HG03095 (cell line): ENCODE measurements around the gene ENPP6.

ENCODE experiments used
- ATAC-seq: cut with Tn5 transposase; IDR thresholded peaks from one replicate; pipeline ENCODE4 v1.9.1; 2021; ENCODE audit warnings: moderate library complexity; ENCODE audit not compliant: unreplicated experiment

ENPP6 gene

DNA sequence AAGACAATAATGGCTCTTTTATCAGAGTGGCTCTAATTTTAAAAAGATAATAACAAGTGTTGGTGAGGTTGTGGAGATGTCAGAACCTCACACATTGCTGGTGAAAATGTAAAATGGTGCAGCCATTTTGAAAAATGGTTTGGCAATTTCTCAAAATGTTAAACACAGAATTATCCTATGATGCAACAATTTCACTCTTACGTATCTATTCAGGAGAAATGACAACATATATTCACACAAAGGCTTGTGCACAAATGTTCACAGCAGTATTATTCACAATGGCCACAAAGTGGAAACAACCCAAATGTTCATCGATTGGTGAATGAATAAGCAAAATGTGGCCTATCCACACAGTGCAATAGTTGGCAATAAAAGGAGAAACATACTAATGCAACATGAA, 24.7 kb downstream of the ENPP6 start:
- no peak for ATAC-seq

DNA sequence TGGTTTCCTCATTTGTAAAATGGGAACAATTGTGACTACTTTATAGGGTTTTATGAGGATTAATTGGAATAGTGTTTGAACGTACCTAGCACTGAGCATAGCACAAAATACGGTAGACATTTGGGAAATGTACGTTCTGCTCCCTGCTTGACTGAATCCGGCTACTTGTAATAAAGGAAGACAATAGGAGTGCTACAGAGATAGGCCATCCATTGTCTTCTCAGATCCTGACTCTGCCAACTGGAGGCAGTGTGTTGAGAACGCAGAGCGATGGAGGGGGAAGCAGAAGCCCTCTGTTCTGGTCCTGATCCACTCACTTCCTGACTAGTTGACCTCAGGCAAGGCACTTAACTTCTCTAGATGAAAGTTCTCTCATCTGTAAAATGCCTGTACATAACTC, 26.4 kb downstream of the ENPP6 start:
- ATAC-seq, result no peak

DNA sequence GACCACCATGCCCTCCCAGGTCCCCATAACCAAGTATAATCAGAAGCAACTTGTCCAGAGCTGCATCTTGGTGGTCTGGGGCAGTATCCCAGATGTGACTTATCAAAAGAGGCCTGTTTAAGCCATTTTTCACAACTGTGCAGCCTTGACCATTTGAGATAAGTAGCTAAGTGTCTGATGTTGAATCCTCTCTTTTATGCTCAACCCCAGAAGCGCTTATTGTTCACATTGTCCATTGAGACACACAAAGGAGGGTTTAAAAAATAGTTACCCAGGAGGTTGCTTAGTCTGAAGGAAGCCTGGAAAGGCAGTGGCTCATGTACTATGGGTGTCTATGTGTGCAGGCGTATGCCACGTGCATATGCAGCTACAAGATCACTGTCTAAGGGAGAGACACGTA, 27.0 kb downstream of the ENPP6 start:
- no peak for ATAC-seq

DNA sequence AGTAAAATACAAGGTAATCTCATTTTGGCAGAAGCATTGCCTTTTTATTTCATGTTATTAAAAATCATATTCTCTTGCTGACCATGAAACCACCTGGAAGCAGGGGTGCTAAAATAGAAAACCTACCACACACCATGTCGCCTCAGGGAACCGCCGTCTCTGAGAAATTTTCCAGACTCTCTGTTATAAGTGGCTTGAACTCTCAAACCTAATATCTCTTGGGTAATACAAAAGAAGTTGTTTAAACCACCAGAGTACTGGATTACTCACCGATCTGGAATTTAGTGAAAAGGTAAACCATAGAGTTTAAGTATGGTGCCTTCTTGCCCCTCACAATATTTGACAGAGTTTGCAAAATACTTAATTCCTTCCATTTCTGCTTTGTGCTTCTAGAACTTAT, 27.7 kb downstream of the ENPP6 start:
- ATAC-seq, result no peak

DNA sequence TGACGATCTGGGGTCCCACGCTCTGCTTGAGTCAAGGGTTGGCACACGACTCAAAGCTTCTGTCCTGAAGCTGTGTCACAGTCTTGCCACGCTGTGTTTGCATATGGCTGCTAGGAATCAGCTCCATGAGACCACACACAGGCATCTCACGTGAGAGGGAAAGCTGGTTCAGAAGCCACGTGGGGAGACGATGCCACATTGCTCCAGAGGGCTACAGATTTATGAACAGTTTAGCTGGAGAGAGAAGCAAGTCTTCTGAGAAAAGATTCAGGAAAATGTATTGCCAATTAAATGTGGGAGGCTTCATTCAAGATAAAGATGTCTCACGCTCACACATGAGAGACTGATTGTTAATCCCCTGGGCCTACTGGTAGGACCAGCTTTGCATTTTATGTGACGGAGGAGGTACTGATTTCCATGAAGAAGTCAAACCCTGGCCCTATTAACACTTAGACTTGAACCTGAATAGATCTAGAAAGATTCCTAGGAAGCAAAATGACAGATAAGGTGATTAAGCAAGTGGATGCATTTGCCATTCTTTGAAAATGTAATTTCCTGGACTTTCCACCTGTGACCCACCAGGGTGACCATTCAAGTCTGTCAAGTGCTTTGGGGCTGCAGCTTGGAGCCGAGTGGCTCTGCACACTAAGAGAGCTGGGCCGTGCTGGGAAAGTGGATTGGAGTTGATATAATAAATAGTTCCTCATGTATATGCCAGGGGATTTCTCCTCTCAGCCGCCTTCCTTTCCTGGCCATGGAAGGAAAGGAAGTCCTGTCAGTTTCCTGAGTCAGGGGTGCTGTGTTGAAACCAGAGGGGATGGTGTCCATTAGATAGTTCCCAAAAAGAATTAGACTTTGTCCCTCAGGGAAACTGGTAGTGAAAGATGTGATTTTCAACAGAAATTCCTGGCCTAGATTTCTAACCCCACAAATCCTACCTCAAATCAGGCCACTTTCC, 29.0 kb downstream of the ENPP6 start:
- ATAC-seq, result no peak

DNA sequence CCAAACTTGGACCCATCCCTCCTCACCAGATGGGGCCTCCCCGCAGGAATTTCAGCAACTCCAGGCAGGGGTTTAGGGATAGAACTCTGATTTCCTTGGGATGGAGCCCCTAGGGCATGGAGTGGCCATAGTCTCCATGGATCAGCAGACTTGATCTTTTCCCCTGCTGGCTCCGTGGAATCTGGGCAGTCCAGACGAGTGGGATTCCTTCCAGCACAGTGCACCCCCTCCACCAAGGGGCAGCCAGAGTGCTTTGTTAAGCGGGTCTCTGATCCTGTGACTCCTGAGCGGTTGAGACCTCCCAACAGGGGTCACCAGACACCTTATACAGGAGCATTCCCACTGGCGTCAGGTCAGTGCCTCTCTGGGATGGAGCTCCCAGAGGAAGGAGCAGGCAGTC, 40.4 kb downstream of the ENPP6 start:
- ATAC-seq, result no peak

DNA sequence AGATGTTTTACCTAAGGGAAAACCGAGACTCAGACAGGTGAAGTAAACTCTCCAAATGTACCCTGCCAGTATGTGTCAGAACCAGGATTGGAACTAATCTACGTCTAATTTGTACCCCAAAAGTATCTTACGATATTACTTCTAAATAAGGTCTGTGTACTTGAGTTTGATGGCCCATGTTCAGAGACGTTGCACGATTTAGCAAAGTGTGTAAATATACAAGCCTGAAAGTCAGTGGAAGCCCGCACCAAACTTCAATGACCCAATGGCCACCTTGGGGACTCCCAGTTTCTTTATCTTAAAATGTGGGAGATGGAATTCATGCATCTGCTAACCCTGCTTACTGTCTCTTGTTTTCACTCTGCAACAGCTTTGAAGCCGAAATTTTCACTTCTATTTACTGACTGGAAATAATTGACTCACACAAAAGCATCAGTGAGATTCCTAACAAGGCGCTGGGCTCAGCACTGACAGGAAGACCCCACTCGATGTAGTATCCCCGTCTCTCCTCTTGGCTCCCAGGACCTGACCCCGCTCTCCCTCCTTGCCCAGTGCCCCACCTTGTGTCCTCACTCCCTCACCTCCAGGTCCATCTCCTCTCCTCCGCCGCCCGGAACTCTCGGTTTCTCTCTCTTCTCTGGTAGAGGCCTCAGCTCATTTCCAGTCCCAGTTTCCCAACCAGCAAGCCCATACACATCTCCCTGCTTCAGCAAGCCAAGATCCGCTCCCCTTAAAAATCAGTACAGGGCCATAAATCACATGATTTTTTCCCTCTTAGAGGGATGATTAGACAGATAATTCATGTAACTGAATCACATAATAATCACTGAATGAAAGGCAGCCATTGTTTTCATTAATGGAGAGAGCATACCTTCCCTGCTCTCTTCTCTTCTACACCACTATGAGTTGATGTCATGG, 42.8 kb downstream of the ENPP6 start:
- ATAC-seq, result no peak

DNA sequence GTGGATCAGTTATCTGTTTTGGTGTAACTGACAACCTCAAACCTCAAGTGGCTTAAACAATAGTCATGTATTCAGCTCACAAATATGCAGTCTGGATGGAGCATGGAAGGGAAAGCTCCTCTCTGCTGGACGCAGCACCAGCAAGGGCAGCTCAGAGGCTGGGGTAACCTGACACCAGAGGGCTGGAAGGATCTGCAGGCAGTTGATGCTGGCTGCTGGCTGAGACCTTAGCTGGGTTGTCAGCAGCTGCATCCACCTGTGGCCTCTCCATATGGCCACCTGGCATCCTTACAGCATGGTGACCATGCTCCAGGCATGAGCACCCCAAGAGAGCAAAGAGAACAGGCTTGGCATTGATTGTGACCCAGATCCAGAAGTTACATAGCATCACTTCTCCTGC, 46.7 kb downstream of the ENPP6 start:
- no peak for ATAC-seq

DNA sequence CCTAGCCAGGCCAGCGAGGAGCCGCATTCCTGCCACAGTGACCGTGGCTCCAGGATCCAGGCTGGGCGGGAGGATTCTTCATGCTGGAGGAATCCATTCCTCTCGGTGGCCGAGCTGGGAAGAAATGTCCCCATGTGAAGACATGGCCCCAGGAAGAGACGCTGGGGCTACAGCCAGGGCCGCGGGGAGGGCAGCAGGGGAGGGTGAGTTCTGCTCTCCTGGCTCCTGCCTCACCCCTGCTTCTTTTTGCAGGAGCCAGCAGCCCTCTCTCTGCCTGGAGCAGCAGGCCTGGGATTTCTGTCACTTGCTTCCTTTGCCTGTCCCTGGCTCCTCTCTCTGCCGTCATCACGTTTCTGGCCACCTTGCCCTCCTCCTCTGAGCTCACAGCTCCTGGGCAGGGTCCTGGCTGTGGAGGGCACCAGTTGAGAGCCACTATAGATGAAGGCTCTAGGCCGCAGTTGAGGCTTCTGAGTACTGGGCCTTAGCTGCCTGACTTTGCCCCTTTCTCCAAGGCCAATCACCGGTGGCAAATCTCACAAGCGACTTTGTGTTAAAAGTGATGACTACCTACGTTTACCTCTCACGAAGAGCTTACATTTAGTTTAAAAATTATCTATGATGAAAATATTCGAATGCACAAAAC, 48.3 kb downstream of the ENPP6 start:
- ATAC-seq, result no peak

DNA sequence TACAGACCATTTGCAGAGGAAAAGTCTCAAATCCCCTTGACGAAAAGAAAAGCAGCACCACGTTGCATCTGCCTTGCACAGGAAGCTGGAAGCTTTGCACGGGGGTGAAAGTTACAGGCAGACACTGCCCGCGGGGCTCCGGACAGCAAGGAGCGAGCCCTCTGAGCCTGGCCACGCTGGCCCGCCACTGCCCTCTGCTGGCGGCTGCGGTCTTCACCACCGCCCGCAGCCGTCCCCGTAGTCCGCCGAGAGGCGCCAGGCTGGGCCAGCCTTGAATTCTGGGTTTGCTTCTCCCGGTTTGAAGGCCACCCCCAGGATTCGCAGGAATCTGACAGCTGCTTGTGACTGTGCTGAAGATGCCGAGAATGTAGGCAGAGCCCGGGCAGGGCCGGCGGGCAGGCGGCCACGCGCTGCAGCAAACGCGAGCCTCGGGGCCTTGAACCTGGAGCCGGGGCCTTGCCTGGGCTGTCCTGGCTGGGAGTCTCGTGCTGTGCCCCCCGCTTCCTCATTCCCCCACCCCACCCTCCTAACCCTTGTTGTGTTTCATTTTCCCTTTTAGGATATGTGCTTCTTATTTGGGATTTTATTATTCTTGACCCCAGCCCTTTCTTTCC, 49.2 kb downstream of the ENPP6 start:
- peak; percentile 86 for ATAC-seq

DNA sequence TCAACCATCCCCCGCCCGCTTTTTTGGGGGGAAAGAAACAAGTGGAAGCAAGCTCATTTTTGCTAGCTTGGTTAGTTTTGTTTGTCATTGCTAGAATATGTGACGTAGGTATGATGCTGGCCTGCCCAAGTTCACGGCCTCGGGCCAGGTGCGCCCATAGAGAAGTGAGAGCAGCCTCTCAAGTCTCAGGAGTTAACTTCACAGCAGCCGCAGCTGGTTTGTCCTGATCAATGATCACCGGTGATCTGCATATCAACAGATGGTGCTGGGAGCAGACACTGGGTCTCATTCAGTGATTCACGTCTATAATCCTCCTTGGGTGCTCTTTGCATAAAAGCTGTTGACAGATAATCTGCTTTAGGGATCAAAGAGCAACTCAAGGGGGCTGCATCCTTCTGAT, 50.1 kb downstream of the ENPP6 start:
- ATAC-seq, result peak; percentile 89

DNA sequence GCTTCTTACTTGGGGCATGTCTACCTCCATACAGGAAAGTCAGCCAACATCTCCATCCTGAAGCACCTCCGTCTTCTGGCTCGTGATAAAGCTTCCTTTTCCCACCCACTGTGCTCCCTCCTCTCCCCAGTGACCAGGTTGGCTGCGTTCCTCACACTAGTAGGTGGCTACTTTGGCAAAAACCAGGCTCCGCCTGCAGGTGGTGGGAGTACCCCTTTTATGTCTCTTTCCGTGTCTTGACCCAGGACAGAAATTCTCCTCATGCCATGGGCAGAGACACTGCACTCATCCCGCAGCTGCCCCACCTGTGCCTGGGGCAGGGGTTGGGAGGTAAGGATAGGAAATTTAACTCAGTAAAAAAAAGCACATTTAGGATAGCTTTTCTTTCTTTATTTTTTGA, 50.9 kb downstream of the ENPP6 start:
- no peak for ATAC-seq

DNA sequence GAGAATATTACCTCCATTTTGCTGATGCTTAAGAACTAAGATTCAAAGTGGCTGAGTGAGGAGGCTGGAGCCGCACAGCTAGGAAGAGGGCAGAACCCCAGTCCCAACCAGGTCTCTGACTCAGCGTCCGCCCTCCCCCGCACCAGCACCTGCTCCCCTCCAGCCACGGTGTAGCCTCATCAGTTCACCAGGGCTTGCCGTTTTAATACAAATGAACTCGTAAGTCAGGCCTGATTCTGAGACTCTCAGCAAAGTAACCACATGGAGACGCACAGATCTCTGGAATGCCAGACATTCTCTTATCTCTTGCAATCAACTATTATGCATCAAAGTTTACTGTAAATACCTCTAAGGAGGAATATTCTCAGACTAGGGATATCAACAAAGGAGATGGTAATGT, 52.4 kb downstream of the ENPP6 start:
- no peak for ATAC-seq

DNA sequence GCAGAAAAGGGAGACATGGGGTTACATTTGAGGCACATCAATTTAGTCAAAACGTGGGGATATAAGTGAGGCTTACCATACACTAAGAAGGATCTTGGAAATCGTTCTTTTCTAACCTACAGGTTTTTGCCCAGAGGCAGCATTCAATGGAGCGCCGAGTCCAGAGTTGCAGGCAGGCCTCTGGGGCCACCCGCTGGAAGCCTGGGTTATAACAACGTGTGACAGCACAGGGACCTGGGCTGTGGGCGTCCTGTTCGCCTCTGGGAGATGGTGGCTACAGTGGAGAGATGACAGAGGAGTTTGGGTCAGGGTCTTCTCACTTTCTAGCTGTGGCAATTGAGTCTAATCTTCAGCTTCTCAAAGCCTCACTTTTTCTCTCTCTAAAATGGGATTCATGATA, 53.9 kb downstream of the ENPP6 start:
- ATAC-seq, result no peak

DNA sequence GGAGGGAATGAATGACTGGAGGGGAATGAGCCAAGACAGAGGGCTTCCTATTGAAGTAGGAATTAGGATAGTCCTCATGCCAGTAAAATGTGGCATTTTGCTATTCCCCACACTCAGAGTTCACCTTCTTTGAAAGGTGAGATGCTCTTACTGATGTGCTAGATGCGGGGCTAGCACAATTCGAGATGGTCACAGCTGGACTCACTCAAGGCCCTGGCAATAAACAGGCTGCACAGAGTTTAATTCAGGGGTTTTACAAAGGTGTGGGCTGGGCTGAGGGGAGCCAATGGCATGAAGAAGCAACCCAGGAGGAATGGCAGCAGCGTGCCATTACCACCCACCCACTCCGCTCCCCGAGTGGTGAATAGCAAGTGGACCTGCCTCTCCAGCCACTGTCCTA, 55.1 kb downstream of the ENPP6 start:
- no peak for ATAC-seq

DNA sequence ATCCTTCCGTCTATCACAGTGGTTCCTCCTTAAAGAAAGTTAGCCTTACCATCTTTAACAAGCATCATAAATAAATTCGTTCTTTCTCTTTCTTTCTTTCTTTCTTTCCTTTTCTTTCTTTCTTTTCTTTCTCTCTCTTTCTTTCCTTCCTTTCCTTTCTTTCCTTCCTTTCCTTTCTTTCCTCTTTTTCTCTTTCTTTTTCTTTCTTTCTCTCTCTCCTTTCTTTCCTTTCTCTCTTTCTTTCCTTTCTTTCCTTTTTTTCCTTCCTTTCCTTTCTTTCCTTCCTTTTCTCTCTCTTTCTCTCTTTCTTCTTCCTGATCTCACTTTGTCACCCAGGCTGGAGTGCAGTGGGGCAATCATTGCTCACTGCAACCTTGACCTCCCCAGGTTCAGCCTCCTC, 60.4 kb downstream of the ENPP6 start:
- no peak for ATAC-seq

DNA sequence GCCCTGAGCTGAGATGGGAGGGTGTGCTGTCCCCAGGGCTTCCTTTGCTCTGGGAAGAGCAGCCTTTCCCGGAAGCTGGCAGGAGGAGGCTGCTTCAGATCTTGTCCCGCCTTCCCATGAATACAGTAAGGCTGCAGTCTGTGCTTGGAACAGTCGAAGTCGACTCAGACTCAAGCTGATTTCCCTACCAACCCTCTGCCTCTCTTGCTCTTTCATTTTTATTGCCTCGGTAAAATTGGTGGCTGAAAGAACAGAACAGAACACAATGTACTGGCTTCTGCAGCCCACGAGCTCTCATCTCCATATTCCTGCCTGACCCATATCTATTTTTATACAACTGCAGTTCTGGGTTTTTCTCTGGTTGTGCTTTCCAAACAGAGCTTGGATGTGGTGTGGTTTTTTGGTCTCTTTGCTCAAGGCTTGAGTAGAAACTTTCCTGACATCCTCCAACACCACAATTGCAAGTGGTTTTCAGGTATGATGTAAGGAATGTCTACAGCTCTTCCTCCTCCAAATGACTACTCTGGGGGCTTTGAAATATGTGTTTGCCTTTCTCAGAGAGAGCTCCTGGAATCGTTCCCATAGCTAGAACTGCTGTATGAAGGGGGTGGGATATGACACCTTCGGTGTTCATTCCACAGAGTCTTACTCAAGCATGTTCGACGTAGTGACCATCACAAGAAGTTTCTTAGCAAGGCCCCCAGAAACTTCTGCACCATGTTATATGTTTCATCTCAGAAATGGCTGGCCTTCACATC, 61.3 kb downstream of the ENPP6 start:
- no peak for ATAC-seq

DNA sequence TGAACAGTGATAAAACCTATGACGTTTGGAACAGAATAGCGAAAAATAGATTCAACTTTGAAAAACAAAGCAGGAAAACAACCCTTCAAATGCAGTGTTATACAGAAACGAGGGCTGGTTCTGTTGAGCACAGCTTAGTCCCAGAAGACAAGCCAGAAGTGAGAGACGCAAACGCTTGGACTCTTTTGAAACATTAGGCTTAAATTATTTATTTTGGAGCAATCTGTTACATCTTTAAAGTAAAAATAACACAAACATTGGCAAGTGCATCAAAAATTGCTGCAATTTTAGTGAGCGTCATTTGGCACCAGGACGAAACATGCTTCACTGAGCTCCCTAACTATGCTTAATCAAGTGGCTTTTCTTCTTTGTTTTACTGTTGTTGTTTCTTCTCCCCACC, 63.5 kb downstream of the ENPP6 start:
- no peak for ATAC-seq

DNA sequence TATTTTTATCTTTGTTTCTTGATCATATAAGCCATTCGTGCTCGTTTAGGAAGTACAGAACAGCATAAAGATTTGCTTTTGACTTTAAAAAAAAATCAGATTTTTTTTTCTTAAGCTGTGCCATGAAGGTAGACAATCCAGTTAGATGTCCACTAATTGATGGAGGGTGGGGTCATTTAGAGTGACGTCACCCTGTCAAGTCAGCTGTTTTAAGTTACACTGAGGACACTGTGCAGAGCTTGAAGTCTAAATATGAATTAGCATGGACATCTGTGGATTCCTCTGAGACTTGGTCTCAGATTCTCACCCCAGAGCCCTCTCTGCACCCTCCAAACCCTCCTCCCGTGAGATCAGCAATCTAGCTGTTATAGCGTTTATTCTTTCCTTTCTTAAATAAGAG, 63.9 kb downstream of the ENPP6 start:
- ATAC-seq, result no peak

DNA sequence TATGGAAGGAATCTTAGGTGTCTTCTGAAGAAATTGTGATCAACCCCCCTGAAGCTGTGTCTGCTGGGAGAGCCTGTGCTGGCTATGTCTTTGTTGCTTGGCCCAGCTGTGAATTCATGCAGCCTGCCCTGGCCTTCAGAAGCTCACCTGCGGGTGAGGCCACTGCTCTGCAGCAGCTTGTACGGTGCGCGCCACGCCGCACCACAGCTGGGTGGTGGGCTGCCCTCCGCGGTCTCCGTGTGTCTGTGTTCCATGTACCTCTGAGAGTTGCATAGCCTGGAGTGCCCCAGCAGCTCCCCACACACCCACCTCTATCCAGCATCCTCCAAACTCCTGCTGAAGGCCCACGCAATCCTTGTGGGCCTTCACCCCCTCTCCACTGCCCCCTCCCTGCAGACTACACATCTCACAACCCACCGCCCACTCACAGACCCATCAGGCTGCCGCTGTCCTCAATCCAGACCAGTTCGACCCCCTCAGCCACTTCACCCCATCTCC, 65.6 kb downstream of the ENPP6 start:
- no peak for ATAC-seq
